ENCODE data around the gene LRRC10.

The LRRC10 gene

GRCh38 chr12:69610729-69611128 lies at the start of gene LRRC10:
LRRC10 (minus strand) TSS chr12:69610907; CDS start chr12:69610838, 69 bp downstream.
- no peak within 1 kb of the TSS for H3K4me3 ChIP-seq (ENCODE audit: low read depth, low read length)
- H3K36me3 ChIP-seq (ENCODE audit: control insufficient read depth, insufficient read depth, low read length): no peaks in the 10 kb centered on the region
- H3K27me3 ChIP-seq (ENCODE audit: control insufficient read depth, insufficient read depth, low read length): no peaks in the 10 kb centered on the region
- H3K9me3 ChIP-seq (ENCODE audit: control insufficient read depth, insufficient read depth, low read length): no peaks in the 10 kb centered on the region
- H3K9ac ChIP-seq (ENCODE audit: low read depth, low read length): no peak within 1 kb of the TSS
- H3K4me1 ChIP-seq (ENCODE audit: control insufficient read depth, insufficient read depth, low read length): no peaks in the 10 kb centered on the region

GRCh38 chr12:69660164-69660863 lies 49.6 kb upstream of the LRRC10 start:
- no peak overlapping the region for H3K9ac ChIP-seq (ENCODE audit: low read depth, low read length)
- no peaks in the 10 kb centered on the region for H3K9me3 ChIP-seq (ENCODE audit: control insufficient read depth, insufficient read depth, low read length)
- no peaks in the 10 kb centered on the region for H3K4me1 ChIP-seq (ENCODE audit: control insufficient read depth, insufficient read depth, low read length)
- H3K4me3 ChIP-seq (ENCODE audit: low read depth, low read length): no peak overlapping the region
- no peaks in the 10 kb centered on the region for H3K36me3 ChIP-seq (ENCODE audit: control insufficient read depth, insufficient read depth, low read length)
- H3K27me3 ChIP-seq (ENCODE audit: control insufficient read depth, insufficient read depth, low read length): no peaks in the 10 kb centered on the region

- H3K9me3 ChIP-seq (ENCODE audit: control insufficient read depth, insufficient read depth, low read length): no peaks in the 10 kb centered on the region
- no peak overlapping the region for H3K9ac ChIP-seq (ENCODE audit: low read depth, low read length)
- no peak overlapping the region for H3K4me3 ChIP-seq (ENCODE audit: low read depth, low read length)
- H3K4me1 ChIP-seq (ENCODE audit: control insufficient read depth, insufficient read depth, low read length): no peaks in the 10 kb centered on the region
- H3K36me3 ChIP-seq (ENCODE audit: control insufficient read depth, insufficient read depth, low read length): no peaks in the 10 kb centered on the region
- H3K27me3 ChIP-seq (ENCODE audit: control insufficient read depth, insufficient read depth, low read length): no peaks in the 10 kb centered on the region
These were observed 47.5 kb upstream of the LRRC10 start for GRCh38 chr12:69658203-69658602.

GRCh38 chr12:69657376-69658137 lies 46.9 kb upstream of the LRRC10 start:
- no peak overlapping the region for H3K4me3 ChIP-seq (ENCODE audit: low read depth, low read length)
- H3K36me3 ChIP-seq (ENCODE audit: control insufficient read depth, insufficient read depth, low read length): no peaks in the 10 kb centered on the region
- no peaks in the 10 kb centered on the region for H3K27me3 ChIP-seq (ENCODE audit: control insufficient read depth, insufficient read depth, low read length)
- no peaks in the 10 kb centered on the region for H3K9me3 ChIP-seq (ENCODE audit: control insufficient read depth, insufficient read depth, low read length)
- H3K4me1 ChIP-seq (ENCODE audit: control insufficient read depth, insufficient read depth, low read length): no peaks in the 10 kb centered on the region
- H3K9ac ChIP-seq (ENCODE audit: low read depth, low read length): no peak overlapping the region

- no peaks in the 10 kb centered on the region for H3K9me3 ChIP-seq (ENCODE audit: control insufficient read depth, insufficient read depth, low read length)
- no peak overlapping the region for H3K4me3 ChIP-seq (ENCODE audit: low read depth, low read length)
- no peaks in the 10 kb centered on the region for H3K27me3 ChIP-seq (ENCODE audit: control insufficient read depth, insufficient read depth, low read length)
- H3K36me3 ChIP-seq (ENCODE audit: control insufficient read depth, insufficient read depth, low read length): no peaks in the 10 kb centered on the region
- no peak overlapping the region for H3K9ac ChIP-seq (ENCODE audit: low read depth, low read length)
- H3K4me1 ChIP-seq (ENCODE audit: control insufficient read depth, insufficient read depth, low read length): no peaks in the 10 kb centered on the region
These were observed 45.1 kb upstream of the LRRC10 start for GRCh38 chr12:69655616-69656340.

GRCh38 chr12:69653703-69654102 lies 43.0 kb upstream of the LRRC10 start:
- H3K4me1 ChIP-seq (ENCODE audit: control insufficient read depth, insufficient read depth, low read length): no peaks in the 10 kb centered on the region
- no peaks in the 10 kb centered on the region for H3K27me3 ChIP-seq (ENCODE audit: control insufficient read depth, insufficient read depth, low read length)
- no peak overlapping the region for H3K9ac ChIP-seq (ENCODE audit: low read depth, low read length)
- no peaks in the 10 kb centered on the region for H3K36me3 ChIP-seq (ENCODE audit: control insufficient read depth, insufficient read depth, low read length)
- H3K4me3 ChIP-seq (ENCODE audit: low read depth, low read length): no peak overlapping the region
- no peaks in the 10 kb centered on the region for H3K9me3 ChIP-seq (ENCODE audit: control insufficient read depth, insufficient read depth, low read length)

- no peaks in the 10 kb centered on the region for H3K36me3 ChIP-seq (ENCODE audit: control insufficient read depth, insufficient read depth, low read length)
- no peaks in the 10 kb centered on the region for H3K27me3 ChIP-seq (ENCODE audit: control insufficient read depth, insufficient read depth, low read length)
- no peak overlapping the region for H3K9ac ChIP-seq (ENCODE audit: low read depth, low read length)
- no peak overlapping the region for H3K4me3 ChIP-seq (ENCODE audit: low read depth, low read length)
- no peaks in the 10 kb centered on the region for H3K9me3 ChIP-seq (ENCODE audit: control insufficient read depth, insufficient read depth, low read length)
- no peaks in the 10 kb centered on the region for H3K4me1 ChIP-seq (ENCODE audit: control insufficient read depth, insufficient read depth, low read length)
These were observed 41.2 kb upstream of the LRRC10 start for GRCh38 chr12:69651922-69652321.

- Histone ChIP-seq H3K27me3 (ENCODE audit: control insufficient read depth, insufficient read depth, low read length) (no peaks in the 10 kb centered on the region), H3K4me1 (ENCODE audit: control insufficient read depth, insufficient read depth, low read length) (no peaks in the 10 kb centered on the region), H3K36me3 (ENCODE audit: control insufficient read depth, insufficient read depth, low read length) (no peaks in the 10 kb centered on the region), H3K9ac (ENCODE audit: low read depth, low read length) (no peak overlapping the region), H3K4me3 (ENCODE audit: low read depth, low read length) (no peak overlapping the region), H3K9me3 (ENCODE audit: control insufficient read depth, insufficient read depth, low read length) (no peaks in the 10 kb centered on the region)
These were observed 38.8 kb upstream of the LRRC10 start for GRCh38 chr12:69649529-69649928.

- Histone ChIP-seq H3K36me3 (ENCODE audit: control insufficient read depth, insufficient read depth, low read length) (no peaks in the 10 kb centered on the region), H3K4me3 (ENCODE audit: low read depth, low read length) (no peak overlapping the region), H3K9ac (ENCODE audit: low read depth, low read length) (no peak overlapping the region), H3K27me3 (ENCODE audit: control insufficient read depth, insufficient read depth, low read length) (no peaks in the 10 kb centered on the region), H3K4me1 (ENCODE audit: control insufficient read depth, insufficient read depth, low read length) (no peaks in the 10 kb centered on the region), H3K9me3 (ENCODE audit: control insufficient read depth, insufficient read depth, low read length) (no peaks in the 10 kb centered on the region)
These were observed 37.8 kb upstream of the LRRC10 start for GRCh38 chr12:69648476-69648875.

GRCh38 chr12:69647178-69647577 lies 36.5 kb upstream of the LRRC10 start:
- H3K27me3 ChIP-seq (ENCODE audit: control insufficient read depth, insufficient read depth, low read length): no peaks in the 10 kb centered on the region
- no peaks in the 10 kb centered on the region for H3K36me3 ChIP-seq (ENCODE audit: control insufficient read depth, insufficient read depth, low read length)
- no peak overlapping the region for H3K4me3 ChIP-seq (ENCODE audit: low read depth, low read length)
- no peaks in the 10 kb centered on the region for H3K4me1 ChIP-seq (ENCODE audit: control insufficient read depth, insufficient read depth, low read length)
- no peaks in the 10 kb centered on the region for H3K9me3 ChIP-seq (ENCODE audit: control insufficient read depth, insufficient read depth, low read length)
- H3K9ac ChIP-seq (ENCODE audit: low read depth, low read length): no peak overlapping the region

- Histone ChIP-seq H3K4me1 (ENCODE audit: control insufficient read depth, insufficient read depth, low read length) (no peaks in the 10 kb centered on the region), H3K27me3 (ENCODE audit: control insufficient read depth, insufficient read depth, low read length) (no peaks in the 10 kb centered on the region), H3K36me3 (ENCODE audit: control insufficient read depth, insufficient read depth, low read length) (no peaks in the 10 kb centered on the region), H3K9ac (ENCODE audit: low read depth, low read length) (no peak overlapping the region), H3K4me3 (ENCODE audit: low read depth, low read length) (no peak overlapping the region), H3K9me3 (ENCODE audit: control insufficient read depth, insufficient read depth, low read length) (no peaks in the 10 kb centered on the region)
These were observed 34.3 kb upstream of the LRRC10 start for GRCh38 chr12:69645031-69645430.
